DND-41 (cell line): ENCODE results near the gene SNX25.
"Not testable (repeated sequence)": the region's sequence is repeated elsewhere in the genome, so short reads cannot be mapped to it uniquely, and the experiment has no call there.

Experiments used
- ATAC-seq: fragments of 200-7000 bp; cut with Tn5 transposase; 3 replicates; pipeline ENCODE4 v1.9.1; 2021; ENCODE audit warnings: low read depth; ENCODE audit not compliant: insufficient read depth
- DNase-seq: peaks from one replicate; pipeline ENCODE4 v3.0.0-alpha.2; 2020
- H2AFZ ChIP-seq: 2 replicates; pipeline ENCODE4 v1.6.0; 2012; ENCODE audit warnings: low read depth, low read length
- H3K27ac ChIP-seq: 2 replicates; pipeline ENCODE4 v1.5.1; 2012; ENCODE audit warnings: low read length, inconsistent platforms
- H3K27me3 ChIP-seq: fragments of 200-600 bp; sonication (generic); 2 replicates; pipeline ENCODE4 v1.6.0; 2012; ENCODE audit warnings: low read length, mild to moderate bottlenecking, inconsistent platforms; ENCODE audit not compliant: insufficient read depth, poor library complexity
- H3K36me3 ChIP-seq: 2 replicates; pipeline ENCODE4 v1.5.1; 2012; ENCODE audit warnings: low read length, inconsistent platforms; ENCODE audit not compliant: insufficient read depth
- H3K4me1 ChIP-seq: 2 replicates; pipeline ENCODE4 v1.5.1; 2012; ENCODE audit warnings: mild to moderate bottlenecking, low read length; ENCODE audit not compliant: insufficient read depth
- H3K4me2 ChIP-seq: 2 replicates; pipeline ENCODE4 v1.6.0; 2012; ENCODE audit warnings: mild to moderate bottlenecking, moderate library complexity, low read length, inconsistent platforms; ENCODE audit not compliant: insufficient read depth
- H3K4me3 ChIP-seq, 2 experiments: fragments of 200-600 bp in 1 of 2; shearing (Covaris generic) in 1 of 2; 2 replicates each; pipeline ENCODE4 v1.5.1; 2012 to 2016; ENCODE audit warnings: inconsistent platforms in 2 of 2, low read length in 2 of 2, mild to moderate bottlenecking in 2 of 2, low read depth in 1 of 2, moderate library complexity in 1 of 2
- H3K79me2 ChIP-seq: 2 replicates; pipeline ENCODE4 v1.6.0; 2012; ENCODE audit warnings: low read length, inconsistent platforms; ENCODE audit not compliant: insufficient read depth
- H3K9ac ChIP-seq: 2 replicates; pipeline ENCODE4 v1.6.0; 2012; ENCODE audit warnings: low read depth, mild to moderate bottlenecking, inconsistent platforms, low read length, moderate library complexity
- H3K9me3 ChIP-seq: 2 replicates; pipeline ENCODE4 v1.5.1; 2012; ENCODE audit warnings: low read length, moderate library complexity, mild to moderate bottlenecking, inconsistent platforms; ENCODE audit not compliant: insufficient read depth, severe bottlenecking
- H4K20me1 ChIP-seq: 2 replicates; pipeline ENCODE4 v1.6.0; 2012; ENCODE audit warnings: low read length; ENCODE audit not compliant: insufficient read depth
- EZH2 ChIP-seq: IDR thresholded peaks from 3 replicates; pipeline ENCODE4 v1.6.1; 2012; ENCODE audit warnings: borderline replicate concordance, low read depth, mild to moderate bottlenecking, moderate library complexity, low read length, inconsistent platforms; ENCODE audit not compliant: severe bottlenecking
- TF ChIP-seq, protein P1 (sequence below): IDR thresholded peaks from 2 replicates; pipeline ENCODE4 v1.5.1; 2012; ENCODE audit warnings: borderline replicate concordance, low read length, moderate library complexity, mild to moderate bottlenecking; ENCODE audit not compliant: poor library complexity, severe bottlenecking; ENCODE audit errors: extremely low read depth

The SNX25 gene

DNA sequence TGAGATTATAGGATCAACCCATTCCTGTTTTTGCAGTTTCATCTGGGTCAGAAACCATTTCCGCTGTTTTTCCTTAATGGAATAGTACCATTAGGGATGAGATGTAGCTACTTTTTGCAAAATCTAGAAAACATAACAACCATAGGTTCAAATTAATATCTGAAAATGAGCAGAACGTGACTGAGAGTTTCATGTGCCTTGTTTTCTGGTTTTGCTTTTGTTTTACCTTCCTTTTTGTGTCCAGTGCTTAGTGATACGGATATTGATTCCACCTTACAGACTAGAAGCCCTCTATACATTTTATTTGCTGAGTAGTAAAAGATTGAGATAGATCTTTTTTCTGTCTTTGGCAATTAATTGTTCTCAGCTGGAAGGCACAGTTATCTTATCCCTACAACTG, 46.5 kb downstream of the SNX25 start:
- H3K9ac ChIP-seq: no peak overlapping the region
- H3K36me3 ChIP-seq: no peaks in the 10 kb centered on the region
- TF ChIP-seq, protein P1, sequence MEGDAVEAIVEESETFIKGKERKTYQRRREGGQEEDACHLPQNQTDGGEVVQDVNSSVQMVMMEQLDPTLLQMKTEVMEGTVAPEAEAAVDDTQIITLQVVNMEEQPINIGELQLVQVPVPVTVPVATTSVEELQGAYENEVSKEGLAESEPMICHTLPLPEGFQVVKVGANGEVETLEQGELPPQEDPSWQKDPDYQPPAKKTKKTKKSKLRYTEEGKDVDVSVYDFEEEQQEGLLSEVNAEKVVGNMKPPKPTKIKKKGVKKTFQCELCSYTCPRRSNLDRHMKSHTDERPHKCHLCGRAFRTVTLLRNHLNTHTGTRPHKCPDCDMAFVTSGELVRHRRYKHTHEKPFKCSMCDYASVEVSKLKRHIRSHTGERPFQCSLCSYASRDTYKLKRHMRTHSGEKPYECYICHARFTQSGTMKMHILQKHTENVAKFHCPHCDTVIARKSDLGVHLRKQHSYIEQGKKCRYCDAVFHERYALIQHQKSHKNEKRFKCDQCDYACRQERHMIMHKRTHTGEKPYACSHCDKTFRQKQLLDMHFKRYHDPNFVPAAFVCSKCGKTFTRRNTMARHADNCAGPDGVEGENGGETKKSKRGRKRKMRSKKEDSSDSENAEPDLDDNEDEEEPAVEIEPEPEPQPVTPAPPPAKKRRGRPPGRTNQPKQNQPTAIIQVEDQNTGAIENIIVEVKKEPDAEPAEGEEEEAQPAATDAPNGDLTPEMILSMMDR: no peak
- no peak for TF ChIP-seq EZH2
- H3K27me3 ChIP-seq: peaks cover 5% of the 10 kb centered on the region
- no peaks in the 10 kb centered on the region for H3K9me3 ChIP-seq
- no peak overlapping the region for H3K4me2 ChIP-seq
- peaks cover 17% of the 10 kb centered on the region; the same call in 1 of the 2 replicates for H3K4me1 ChIP-seq
- DNase-seq (no peak), ATAC-seq (no peak)
- H3K79me2 ChIP-seq: no peaks in the 10 kb centered on the region
- H4K20me1 ChIP-seq: no peaks in the 10 kb centered on the region
- H3K27ac ChIP-seq: no peak overlapping the region
- H3K4me3 ChIP-seq: no peak overlapping the region
- no peak overlapping the region for H2AFZ ChIP-seq

DNA sequence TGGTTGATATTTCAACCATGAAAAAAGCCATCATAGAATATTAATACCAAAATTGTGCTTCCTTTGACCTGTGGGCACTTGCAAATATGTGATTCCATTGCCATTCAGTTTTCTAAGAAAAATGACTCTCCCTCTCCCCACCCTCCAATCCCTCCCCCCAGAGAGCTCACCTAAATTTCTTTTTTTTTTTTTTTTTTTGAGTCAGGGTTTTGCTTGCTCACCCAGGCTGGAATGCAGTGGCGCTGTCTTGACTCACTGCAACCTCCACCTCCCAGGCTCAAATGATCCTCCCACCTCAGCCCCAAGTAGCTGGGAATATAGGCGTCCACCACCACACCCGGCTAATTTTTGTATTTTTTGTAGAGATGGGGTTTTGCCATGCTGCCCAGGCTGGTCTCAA, 47.0 kb downstream of the SNX25 start:
- Histone ChIP-seq H3K27me3 (peaks cover 5% of the 10 kb centered on the region), H3K9ac (no peak overlapping the region), H3K4me3 (no peak overlapping the region), H2AFZ (no peak overlapping the region), H3K4me2 (no peak overlapping the region), H3K4me1 (peaks cover 17% of the 10 kb centered on the region; the same call in 1 of the 2 replicates), H4K20me1 (no peaks in the 10 kb centered on the region), H3K79me2 (no peaks in the 10 kb centered on the region), H3K27ac (no peak overlapping the region), H3K9me3 (no peaks in the 10 kb centered on the region), H3K36me3 (no peaks in the 10 kb centered on the region)
- no peak for ATAC-seq
- TF ChIP-seq, protein P1: no peak
- TF ChIP-seq EZH2: no peak
- DNase-seq: no peak

DNA sequence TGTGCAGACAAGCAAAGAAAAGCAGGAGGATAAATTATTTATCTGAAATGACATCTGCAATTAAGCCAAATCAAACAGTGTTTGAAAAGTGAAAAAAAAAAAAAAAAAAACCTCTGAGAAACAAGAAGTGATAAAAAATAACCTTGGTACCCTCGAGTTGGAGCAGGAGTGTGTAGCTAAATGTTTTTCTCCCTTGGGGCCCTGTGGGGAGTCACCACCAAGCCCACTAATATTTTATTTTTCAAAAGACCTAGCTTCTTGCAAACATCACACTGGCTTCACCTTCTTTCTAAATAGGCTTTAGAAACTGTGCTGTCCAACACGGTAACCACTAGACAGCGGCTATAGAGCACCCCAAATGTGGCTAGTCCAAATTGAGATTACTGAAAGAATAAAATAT, 47.7 kb downstream of the SNX25 start:
- Histone ChIP-seq H3K27ac (no peak overlapping the region), H3K4me3 (no peak overlapping the region), H3K9me3 (no peaks in the 10 kb centered on the region), H3K27me3 (peaks cover 8% of the 10 kb centered on the region), H2AFZ (no peak overlapping the region), H3K79me2 (no peaks in the 10 kb centered on the region), H3K4me1 (peaks cover 17% of the 10 kb centered on the region; the same call in 1 of the 2 replicates), H3K36me3 (no peaks in the 10 kb centered on the region), H3K9ac (no peak overlapping the region), H4K20me1 (no peaks in the 10 kb centered on the region), H3K4me2 (no peak overlapping the region)
- DNase-seq (no peak), ATAC-seq (no peak)
- TF ChIP-seq EZH2: no peak
- TF ChIP-seq, protein P1: no peak

DNA sequence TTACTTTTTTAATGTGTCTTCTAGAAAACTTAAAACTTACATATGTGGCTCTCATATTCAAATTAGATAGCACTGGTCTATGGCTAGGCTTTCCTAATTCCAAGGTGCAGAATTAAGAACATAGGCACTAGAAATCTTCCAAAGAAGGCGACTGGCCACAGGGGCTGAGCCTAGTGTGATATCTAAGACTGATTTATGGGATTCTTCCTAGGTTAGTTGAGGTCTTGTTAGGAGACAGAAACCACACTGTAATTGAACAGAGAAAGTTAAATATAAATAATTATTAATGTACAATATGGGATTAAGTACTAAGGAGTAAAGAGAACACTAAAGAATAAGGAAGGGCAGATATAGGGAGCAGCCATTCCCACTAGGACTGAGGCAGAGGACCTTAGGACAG, 48.3 kb downstream of the SNX25 start:
- Histone ChIP-seq H3K36me3 (no peaks in the 10 kb centered on the region), H3K9ac (no peak overlapping the region), H3K27me3 (peaks cover 6% of the 10 kb centered on the region), H3K9me3 (no peaks in the 10 kb centered on the region), H2AFZ (no peak overlapping the region), H3K4me3 (no peak overlapping the region), H3K4me1 (peaks cover 17% of the 10 kb centered on the region; the same call in 1 of the 2 replicates), H3K79me2 (no peaks in the 10 kb centered on the region), H4K20me1 (no peaks in the 10 kb centered on the region), H3K4me2 (no peak overlapping the region), H3K27ac (no peak overlapping the region)
- ATAC-seq (no peak), DNase-seq (no peak)
- no peak for TF ChIP-seq EZH2
- TF ChIP-seq, protein P1: no peak

DNA sequence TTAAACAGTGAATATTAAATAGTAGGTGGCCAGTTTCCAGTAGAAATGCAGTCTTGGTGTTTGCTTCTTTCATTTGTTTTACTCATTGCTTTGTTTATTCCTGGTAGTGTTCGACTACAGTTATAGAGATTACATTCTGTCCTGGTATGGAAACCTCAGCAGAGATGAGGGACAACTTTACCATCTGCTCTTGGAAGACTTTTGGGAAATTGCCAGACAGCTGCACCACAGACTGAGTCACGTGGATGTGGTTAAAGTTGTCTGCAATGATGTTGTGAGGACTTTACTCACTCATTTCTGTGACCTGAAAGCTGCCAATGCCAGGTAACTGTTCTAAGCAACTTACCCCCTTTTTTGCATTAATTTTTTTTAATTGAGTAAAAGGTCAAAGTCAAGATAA, 49.3 kb downstream of the SNX25 start:
- H3K36me3 ChIP-seq, H3K9me3 ChIP-seq, H3K9ac ChIP-seq, H3K27ac ChIP-seq, H3K4me3 ChIP-seq, H3K79me2 ChIP-seq, H3K27me3 ChIP-seq, H4K20me1 ChIP-seq, H3K4me2 ChIP-seq, H2AFZ ChIP-seq: not testable (repeated sequence)
- peak; percentile 93 for ATAC-seq
- peaks cover 17% of the 10 kb centered on the region; the same call in 1 of the 2 replicates for H3K4me1 ChIP-seq
- peak; percentile 35 for DNase-seq
